ENCODE results near the gene ST7. TPM values are rescaled to one million over a fixed set of nuclear protein-coding genes. Genes with fewer than 3 reads are reported as not detected.

ST7 gene
- total and polyA plus RNA-seq, 2 of the 8 experiments (the other 6 are each of a cell fraction or from before 2014, with no cell fraction given), result 16.3 to 18.0 TPM

GRCh38 chr7:117216010-117216409, 262.7 kb downstream of the ST7 start:
- Histone ChIP-seq H3K9ac (replicated peaks in 1 of 4; ENCODE audit: extremely low read depth in 1 of 4, low read depth in 3 of 4, low read length in 3 of 4) (no peak overlapping the region), H3K18ac (ENCODE audit: extremely low read depth, low read length) (no peak overlapping the region), H3K23ac (ENCODE audit: insufficient read length) (no peak overlapping the region), H3K27ac (ENCODE audit: low read depth, low read length) (no peak overlapping the region), H3K79me1 (ENCODE audit: low read depth, low read length) (no peaks in the 10 kb centered on the region), H2BK120ac (replicated peaks; ENCODE audit: low read depth, low read length) (no peak overlapping the region), H3K56ac (replicated peaks; ENCODE audit: insufficient read length, low read depth, low read length) (no peak overlapping the region), H3K4me1 (replicated peaks in 1 of 4; ENCODE audit: control insufficient read depth in 3 of 4, insufficient read depth in 4 of 4, low read length in 3 of 4) (peaks cover 0 to 3% (median 0%) of the 10 kb centered on the region in 4 experiments; a peak in 1 of 7 replicates), H3K36me3 (ENCODE audit: control insufficient read depth in 2 of 4, insufficient read depth in 4 of 4, low read length in 3 of 4) (peaks cover 0 to 2% (median 0%) of the 10 kb centered on the region in 4 experiments; a peak in 1 of 8 replicates), H2BK12ac (ENCODE audit: low read depth, low read length) (no peak overlapping the region), H2BK20ac (ENCODE audit: low read length) (no peak overlapping the region), H3K79me2 (ENCODE audit: control insufficient read depth in 1 of 2, insufficient read depth in 2 of 2, low read length in 2 of 2) (no peaks in the 10 kb centered on the region), H3K14ac (ENCODE audit: insufficient read length) (no peak overlapping the region), H3K23me2 (ENCODE audit: low read depth, low read length) (no peaks in the 10 kb centered on the region), H4K8ac (ENCODE audit: extremely low read depth, insufficient read depth, low read length) (no peak overlapping the region), H2BK15ac (ENCODE audit: low read length) (no peak overlapping the region), H3K4me2 (ENCODE audit: insufficient read depth in 1 of 2, low read depth in 2 of 2, low read length in 2 of 2) (no peak overlapping the region), H2BK5ac (ENCODE audit: low read depth, low read length) (no peak overlapping the region), H2AK5ac (ENCODE audit: low read depth, low read length) (no peak overlapping the region), H4K5ac (ENCODE audit: insufficient read length, low read depth, low read length) (no peak overlapping the region), H3K4ac (replicated peaks; ENCODE audit: insufficient read length, low read depth, low read length) (no peak overlapping the region), H3K27me3 (replicated peaks in 1 of 4; ENCODE audit: control insufficient read depth in 3 of 4, extremely low read depth in 1 of 4, insufficient read depth in 3 of 4, low read length in 3 of 4) (no peaks in the 10 kb centered on the region), H4K20me1 (replicated peaks in 1 of 2; ENCODE audit: control insufficient read depth in 1 of 2, insufficient read depth in 2 of 2, low read length in 2 of 2) (no peaks in the 10 kb centered on the region), H3K4me3 (ENCODE audit: extremely low read depth in 1 of 4, insufficient read depth in 2 of 4, low read depth in 3 of 4, low read length in 4 of 4) (no peak overlapping the region), H2AFZ (ENCODE audit: low read length) (no peak overlapping the region), H3K9me3 (ENCODE audit: insufficient read depth in 2 of 2, low read depth in 1 of 2, low read length in 1 of 2) (no peaks in the 10 kb centered on the region), H4K91ac (replicated peaks; ENCODE audit: insufficient read length, low read length) (no peak overlapping the region)
- FAIRE-seq (no peak), DNase-seq (ENCODE audit: low read depth in 1 of 2, low spot score in 2 of 2) (no peak)
- ChIA-PET CTCF (ENCODE audit: partially characterized antibody) (no interaction called here), POLR2A (ENCODE audit: partially characterized antibody) (no interaction called here)
- TF ChIP-seq PHF8 (conservative IDR thresholded peaks at IDR 0.05; ENCODE audit: low read depth, low read length) (no peak), BRCA1 (IDR thresholded peaks at IDR 0.05; ENCODE audit: low read depth, low read length) (no peak), ZNF274 (IDR thresholded peaks at IDR 0.05; ENCODE audit: borderline replicate concordance, extremely low read depth, low read length) (no peak), TAF7 (optimal IDR thresholded peaks at IDR 0.05; ENCODE audit: borderline replicate concordance, low read depth, low read length) (no peak), ATF3 (IDR thresholded peaks at IDR 0.05; ENCODE audit: insufficient read depth, low read depth, low read length) (no peak)
- WGBS, 2 experiments (ENCODE audit: extremely low coverage in 1 of 2, insufficient coverage in 1 of 2, insufficient read length in 1 of 2, insufficient replicate concordance in 2 of 2, low coverage in 1 of 2, low lambda C conversion rate in 2 of 2, missing lambda C conversion rate in 1 of 2), result 83% methylated on average over 1 of the region's 1 CpG; no CpG with 5 or more reads in 1 of the 2 experiments

Measured in H1 (cell line).